ENCODE data around the gene ZFAND3.

- TF ChIP-seq, protein P1, sequence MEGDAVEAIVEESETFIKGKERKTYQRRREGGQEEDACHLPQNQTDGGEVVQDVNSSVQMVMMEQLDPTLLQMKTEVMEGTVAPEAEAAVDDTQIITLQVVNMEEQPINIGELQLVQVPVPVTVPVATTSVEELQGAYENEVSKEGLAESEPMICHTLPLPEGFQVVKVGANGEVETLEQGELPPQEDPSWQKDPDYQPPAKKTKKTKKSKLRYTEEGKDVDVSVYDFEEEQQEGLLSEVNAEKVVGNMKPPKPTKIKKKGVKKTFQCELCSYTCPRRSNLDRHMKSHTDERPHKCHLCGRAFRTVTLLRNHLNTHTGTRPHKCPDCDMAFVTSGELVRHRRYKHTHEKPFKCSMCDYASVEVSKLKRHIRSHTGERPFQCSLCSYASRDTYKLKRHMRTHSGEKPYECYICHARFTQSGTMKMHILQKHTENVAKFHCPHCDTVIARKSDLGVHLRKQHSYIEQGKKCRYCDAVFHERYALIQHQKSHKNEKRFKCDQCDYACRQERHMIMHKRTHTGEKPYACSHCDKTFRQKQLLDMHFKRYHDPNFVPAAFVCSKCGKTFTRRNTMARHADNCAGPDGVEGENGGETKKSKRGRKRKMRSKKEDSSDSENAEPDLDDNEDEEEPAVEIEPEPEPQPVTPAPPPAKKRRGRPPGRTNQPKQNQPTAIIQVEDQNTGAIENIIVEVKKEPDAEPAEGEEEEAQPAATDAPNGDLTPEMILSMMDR (IDR thresholded peaks at IDR 0.05), result no peak
- no peak for TF ChIP-seq POLR2A (IDR thresholded peaks at IDR 0.05)
These were observed 349.2 kb downstream of the ZFAND3 start for GRCh38 chr6:38168699-38169098.

Data from adrenal gland (tissue), 5 donors.